Nephron (organoid): ENCODE measurements around the gene STARD10.

Experiments
- H3K27ac Mint-ChIP-seq, 3 experiments: 2 replicates each; pipeline ENCODE4 v1.8.0; 2020; ENCODE audit warnings: mixed read lengths in 3 of 3, mild to moderate bottlenecking in 2 of 3, moderate library complexity in 1 of 3
- H3K27me3 Mint-ChIP-seq: 2 replicates; pipeline ENCODE4 v1.8.0; 2021; ENCODE audit warnings: low read depth, mild to moderate bottlenecking, moderate library complexity, mixed read lengths
- H3K36me3 Mint-ChIP-seq: 2 replicates; pipeline ENCODE4 v1.8.0; 2020; ENCODE audit warnings: low read depth, mixed read lengths
- H3K4me1 Mint-ChIP-seq: 2 replicates; pipeline ENCODE4 v1.8.0; 2020; ENCODE audit warnings: mixed read lengths
- H3K4me3 Mint-ChIP-seq, 3 experiments: 2 replicates each; pipeline ENCODE4 v1.8.0; 2020; ENCODE audit warnings: mild to moderate bottlenecking in 3 of 3, mixed read lengths in 3 of 3, moderate library complexity in 2 of 3
- H3K9me3 Mint-ChIP-seq: 2 replicates; pipeline ENCODE4 v1.8.0; 2020; ENCODE audit warnings: mixed read lengths
- CTCF ChIP-seq, 3 experiments: fragments of 200-600 bp; sonication (generic); IDR thresholded peaks; one replicate each; pipeline ENCODE4 v1.5.0; 2021; ENCODE audit warnings: antibody characterized with exemption in 3 of 3; ENCODE audit not compliant: unreplicated experiment in 3 of 3

Gene STARD10

GRCh38 chr11:72745511-72745910 lies 48.3 kb downstream of the STARD10 start:
- H3K27me3 Mint-ChIP-seq: no peaks in the 10 kb centered on the region

GRCh38 chr11:72744474-72744873 lies 49.4 kb downstream of the STARD10 start:
- Mint-ChIP-seq H3K4me3 (no peak overlapping the region), H3K36me3 (no peaks in the 10 kb centered on the region), H3K27ac (peak overlapping the region in 1 of 3 experiments; percentile 4), H3K27me3 (no peaks in the 10 kb centered on the region), H3K9me3 (no peaks in the 10 kb centered on the region), H3K4me1 (peaks cover 17% of the 10 kb centered on the region)
- TF ChIP-seq CTCF (IDR thresholded peaks at IDR 0.05; ENCODE audit: unreplicated experiment in 3 of 3): no peak

More at GRCh38 chr11:72745511-72745910, 48.3 kb downstream of the STARD10 start:
- no peak overlapping the region for H3K4me3 Mint-ChIP-seq
- H3K4me1 Mint-ChIP-seq: peaks cover 17% of the 10 kb centered on the region
- H3K9me3 Mint-ChIP-seq: no peaks in the 10 kb centered on the region
- no peak overlapping the region for H3K27ac Mint-ChIP-seq
- TF ChIP-seq CTCF (IDR thresholded peaks at IDR 0.05; ENCODE audit: unreplicated experiment in 3 of 3): no peak
- H3K36me3 Mint-ChIP-seq: no peaks in the 10 kb centered on the region

GRCh38 chr11:72743321-72744221 lies 50.3 kb downstream of the STARD10 start:
- Mint-ChIP-seq H3K4me1 (peaks cover 17% of the 10 kb centered on the region), H3K36me3 (no peaks in the 10 kb centered on the region), H3K27me3 (peaks cover under 1% of the 10 kb centered on the region), H3K9me3 (no peaks in the 10 kb centered on the region), H3K4me3 (no peak overlapping the region), H3K27ac (peak overlapping the region; percentile 3 to 65 (median 52))
- TF ChIP-seq CTCF (IDR thresholded peaks at IDR 0.05; ENCODE audit: unreplicated experiment in 3 of 3): no peak

DNA sequence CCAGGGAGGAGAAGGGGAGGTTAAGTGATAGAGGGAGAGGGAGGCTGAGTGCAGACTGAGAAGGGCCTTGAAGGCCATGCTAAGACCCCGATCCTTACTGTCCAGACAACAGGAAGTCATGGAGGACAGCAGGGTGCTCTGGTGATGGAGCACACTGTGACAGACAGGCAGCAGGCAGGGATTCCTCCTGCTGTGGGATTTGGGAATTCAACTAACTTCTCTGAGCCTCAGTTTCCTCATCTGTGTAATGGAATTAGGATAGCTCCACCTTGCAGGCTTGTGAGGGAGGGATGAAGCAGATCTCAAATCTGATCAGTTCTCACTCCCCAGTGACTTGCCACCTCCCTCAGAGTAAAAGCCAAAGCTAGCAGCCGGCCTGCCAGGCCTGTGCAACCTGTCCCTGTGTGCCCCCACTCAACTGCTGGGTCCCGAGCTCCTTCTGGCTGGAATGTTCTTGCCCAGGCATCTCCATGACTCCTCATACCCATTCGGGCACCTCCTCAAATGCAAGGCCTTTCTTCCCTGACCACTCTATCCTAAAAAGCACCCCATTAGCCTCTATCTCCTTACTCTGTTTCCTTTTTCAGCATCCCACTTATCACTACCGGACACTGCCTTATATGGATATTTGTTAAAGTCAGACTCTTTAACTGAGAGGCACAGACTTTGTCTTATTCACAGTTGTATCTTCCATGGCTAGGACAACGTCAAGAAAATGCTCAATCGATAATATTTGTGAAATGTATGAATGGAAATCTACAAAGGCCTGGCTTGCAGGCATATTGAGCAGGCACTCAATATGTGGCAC lies 51.1 kb downstream of the STARD10 start:
- Mint-ChIP-seq H3K4me1 (peaks cover 17% of the 10 kb centered on the region), H3K27ac (peak overlapping the region; percentile 50 to 65 (median 52)), H3K36me3 (no peaks in the 10 kb centered on the region), H3K4me3 (no peak overlapping the region), H3K9me3 (no peaks in the 10 kb centered on the region), H3K27me3 (peaks cover 3% of the 10 kb centered on the region)
- TF ChIP-seq CTCF (IDR thresholded peaks at IDR 0.05; ENCODE audit: unreplicated experiment in 3 of 3): no peak

GRCh38 chr11:72741849-72742512 lies 51.9 kb downstream of the STARD10 start:
- no peaks in the 10 kb centered on the region for H3K9me3 Mint-ChIP-seq
- no peak for TF ChIP-seq CTCF (IDR thresholded peaks at IDR 0.05; ENCODE audit: unreplicated experiment in 3 of 3)
- no peak overlapping the region for H3K4me3 Mint-ChIP-seq
- H3K36me3 Mint-ChIP-seq: no peaks in the 10 kb centered on the region
- H3K27ac Mint-ChIP-seq: peak overlapping the region in 2 of 3 experiments; percentile 57 to 93
- peaks cover 3% of the 10 kb centered on the region for H3K27me3 Mint-ChIP-seq
- H3K4me1 Mint-ChIP-seq: peaks cover 17% of the 10 kb centered on the region
